OCI-LY3 (cell line): Measurements from ENCODE around the gene SYPL1.

Source experiments
- EZH2phosphoT487 ChIP-seq: fragments of 200-600 bp; shearing (Covaris generic); IDR thresholded peaks from 2 replicates; pipeline ENCODE4 v1.6.1; 2018; ENCODE audit warnings: antibody characterized with exemption, mixed run types, low read depth
- TF ChIP-seq, protein P1 (sequence below): fragments of 200-600, 300-600 bp; sonication (generic); IDR thresholded peaks from 2 replicates; pipeline ENCODE4 v1.5.1; 2014; ENCODE audit warnings: antibody characterized with exemption, low read length, low read depth

DNA sequence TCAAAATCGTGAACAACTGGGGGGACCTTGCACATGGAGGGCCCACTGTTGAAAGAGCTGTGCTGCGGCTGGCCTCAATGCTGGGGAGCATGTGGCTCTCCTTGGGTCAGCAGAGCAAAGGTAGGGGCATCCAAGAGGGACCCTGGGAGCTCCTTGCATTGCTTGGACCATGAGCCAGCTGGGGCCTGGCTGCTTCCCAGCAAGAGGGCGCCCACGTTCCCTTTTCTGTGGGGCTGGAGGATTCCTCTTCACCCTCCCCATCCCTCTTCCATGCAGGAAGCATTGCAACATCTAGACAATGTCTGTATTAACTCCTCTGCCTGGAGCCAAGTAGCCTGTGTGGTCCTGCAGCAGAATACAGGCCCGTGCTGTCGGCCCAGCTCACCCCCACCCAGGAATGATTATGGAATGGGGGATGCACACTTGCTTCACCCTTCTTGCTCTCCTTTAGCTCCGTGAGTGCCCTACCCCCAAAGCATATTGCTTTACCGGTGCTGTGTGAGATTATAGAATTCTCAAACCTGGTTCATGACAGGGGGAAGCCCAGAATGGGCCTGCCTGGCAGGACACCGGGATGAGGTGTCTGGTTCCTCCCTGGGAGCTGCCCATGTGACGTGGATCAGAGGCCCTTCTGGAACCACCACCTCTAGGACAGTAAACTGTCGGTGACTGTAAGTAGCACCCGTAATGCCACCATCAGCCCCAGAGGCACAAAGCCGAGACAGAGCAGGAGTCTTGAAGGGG lies 61.9 kb downstream of the SYPL1 start:
- TF ChIP-seq, protein P1, sequence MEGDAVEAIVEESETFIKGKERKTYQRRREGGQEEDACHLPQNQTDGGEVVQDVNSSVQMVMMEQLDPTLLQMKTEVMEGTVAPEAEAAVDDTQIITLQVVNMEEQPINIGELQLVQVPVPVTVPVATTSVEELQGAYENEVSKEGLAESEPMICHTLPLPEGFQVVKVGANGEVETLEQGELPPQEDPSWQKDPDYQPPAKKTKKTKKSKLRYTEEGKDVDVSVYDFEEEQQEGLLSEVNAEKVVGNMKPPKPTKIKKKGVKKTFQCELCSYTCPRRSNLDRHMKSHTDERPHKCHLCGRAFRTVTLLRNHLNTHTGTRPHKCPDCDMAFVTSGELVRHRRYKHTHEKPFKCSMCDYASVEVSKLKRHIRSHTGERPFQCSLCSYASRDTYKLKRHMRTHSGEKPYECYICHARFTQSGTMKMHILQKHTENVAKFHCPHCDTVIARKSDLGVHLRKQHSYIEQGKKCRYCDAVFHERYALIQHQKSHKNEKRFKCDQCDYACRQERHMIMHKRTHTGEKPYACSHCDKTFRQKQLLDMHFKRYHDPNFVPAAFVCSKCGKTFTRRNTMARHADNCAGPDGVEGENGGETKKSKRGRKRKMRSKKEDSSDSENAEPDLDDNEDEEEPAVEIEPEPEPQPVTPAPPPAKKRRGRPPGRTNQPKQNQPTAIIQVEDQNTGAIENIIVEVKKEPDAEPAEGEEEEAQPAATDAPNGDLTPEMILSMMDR = peak; percentile 15; the same call in 1 of the 2 replicates
- no peak for TF ChIP-seq EZH2phosphoT487
